Measurements from ENCODE around the gene PVALB.
"Not testable (repeated sequence)": the region's sequence is repeated elsewhere in the genome, so short reads cannot be mapped to it uniquely, and the experiment has no call there.

PVALB gene

GRCh38 chr22:36754881-36755280 is 62.0 kb downstream of the PVALB start:
- not testable (repeated sequence) for DNase-seq

- DNase-seq: no peak
These were observed 62.9 kb downstream of the PVALB start for GRCh38 chr22:36753916-36754315.

- DNase-seq: no peak
These were observed 63.6 kb downstream of the PVALB start for GRCh38 chr22:36753120-36753802.

Measured in stimulated activated CD4-positive, alpha-beta T cell treated with anti-CD3 and anti-CD28 coated beads, Interleukin-4, amount 100 ng/mL, for 4 hours (primary cell).